Stimulated activated CD4-positive, alpha-beta T cell treated with anti-CD3 and anti-CD28 coated beads, Interleukin-15, amount 100 ng/mL, for 1 hour (primary cell): ENCODE measurements around the gene ZNF568.
A peak's percentile ranks its signal among the peaks of the same experiment; 100 is the strongest.

Experiments used
- DNase-seq, 2 donors: peaks; one replicate each; pipeline ENCODE4 v3.0.0-alpha.2; 2020; ENCODE audit warnings: low read depth in 1 of 2, low spot score in 1 of 2

Gene ZNF568

GRCh38 chr19:36915992-36916830, at the start of gene ZNF568, which contains the start of gene ZNF829:
ZNF568 (plus strand) TSS chr19:36916332; CDS start chr19:36922771, 6,439 bp downstream.
ZNF829 (minus strand) TSS chr19:36916291; CDS start chr19:36915167, 1,124 bp downstream.
- DNase-seq: peak; percentile 79 to 81

GRCh38 chr19:36876993-36877938, 38.9 kb upstream of the ZNF568 start:
- DNase-seq: no peak

GRCh38 chr19:36891768-36892357, 24.3 kb upstream of the ZNF568 start:
- DNase-seq: no peak

- DNase-seq: no peak
Measured at GRCh38 chr19:36894849-36895383, 21.2 kb upstream of the ZNF568 start.

GRCh38 chr19:36898422-36898821, 17.7 kb upstream of the ZNF568 start:
- DNase-seq: no peak

GRCh38 chr19:36916991-36917390, 859 bp downstream of the ZNF568 start:
- no peak for DNase-seq

- no peak for DNase-seq
Measured at GRCh38 chr19:36918090-36918489, 2.0 kb downstream of the ZNF568 start.

- no peak for DNase-seq
Measured at GRCh38 chr19:36931684-36932083, 15.6 kb downstream of the ZNF568 start.

GRCh38 chr19:36939153-36939552, 23.0 kb downstream of the ZNF568 start:
- no peak for DNase-seq

- no peak for DNase-seq
Measured at GRCh38 chr19:36950335-36951119, 34.4 kb downstream of the ZNF568 start.

GRCh38 chr19:36962346-36962745, 46.2 kb downstream of the ZNF568 start:
- no peak for DNase-seq

GRCh38 chr19:36963280-36963679, 47.1 kb downstream of the ZNF568 start:
- no peak for DNase-seq

GRCh38 chr19:36972571-36972970, 56.4 kb downstream of the ZNF568 start:
- peak in 1 of 2 donors; percentile 0 for DNase-seq

GRCh38 chr19:36973021-36973843, 57.1 kb downstream of the ZNF568 start:
- peak; percentile 51 to 64 for DNase-seq

- no peak for DNase-seq
Measured at GRCh38 chr19:36973844-36974195, 57.7 kb downstream of the ZNF568 start.

GRCh38 chr19:36986131-36986530, 70.0 kb downstream of the ZNF568 start:
- DNase-seq: no peak

GRCh38 chr19:36986601-36987000, 70.5 kb downstream of the ZNF568 start:
- no peak for DNase-seq

GRCh38 chr19:36987091-36987490, 71.0 kb downstream of the ZNF568 start:
- DNase-seq: no peak

GRCh38 chr19:36997152-36997842, 81.2 kb downstream of the ZNF568 start:
- no peak for DNase-seq
